DMS79 treated with DMSO at 0.1 percent for 48 hours (cell line): ENCODE data around the gene ENPP6.
"Not testable (repeated sequence)": the region's sequence is repeated elsewhere in the genome, so short reads cannot be mapped to it uniquely, and the experiment has no call there.

ENCODE experiments used
- DNase-seq: peaks from one replicate; lab custom pipeline; 2025; lab: John Stamatoyannopoulos, UW

ENPP6 gene

GRCh38 chr4:184148738-184149637 is 68.7 kb downstream of the ENPP6 start:
- no peak for DNase-seq

- DNase-seq, result no peak
Observed at GRCh38 chr4:184147858-184148737, 69.6 kb downstream of the ENPP6 start.

- no peak for DNase-seq
Observed at GRCh38 chr4:184146951-184147350, 70.7 kb downstream of the ENPP6 start.

- no peak for DNase-seq
Observed at GRCh38 chr4:184145596-184145995, 72.1 kb downstream of the ENPP6 start.

- no peak for DNase-seq
Observed at GRCh38 chr4:184143770-184144564, 73.7 kb downstream of the ENPP6 start.

GRCh38 chr4:184142121-184143000 is 75.3 kb downstream of the ENPP6 start:
- DNase-seq, result peak; percentile 39

DNA sequence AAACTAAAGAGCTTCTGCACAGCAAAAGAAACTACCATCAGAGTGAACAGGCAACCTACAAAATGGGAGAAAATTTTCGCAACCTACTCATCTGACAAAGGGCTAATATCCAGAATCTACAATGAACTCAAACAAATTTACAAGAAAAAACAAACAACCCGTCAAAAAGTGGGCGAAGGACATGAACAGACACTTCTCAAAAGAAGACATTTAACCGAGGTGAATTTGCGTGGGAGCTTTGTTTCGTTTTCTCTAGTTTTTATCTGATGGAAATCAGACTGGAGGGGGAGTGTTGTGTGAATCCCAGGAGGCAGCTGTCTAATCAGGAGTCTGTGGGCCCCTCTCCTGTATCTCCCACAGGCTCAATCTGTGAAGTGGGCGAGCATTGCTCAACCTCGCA is 76.8 kb downstream of the ENPP6 start:
- not testable (repeated sequence) for DNase-seq

- no peak for DNase-seq
Observed at GRCh38 chr4:184136525-184136924, 81.1 kb downstream of the ENPP6 start.

GRCh38 chr4:184126800-184127199 is 90.9 kb downstream of the ENPP6 start:
- DNase-seq, result no peak

- DNase-seq, result no peak
Observed at GRCh38 chr4:184122631-184123408, 94.9 kb downstream of the ENPP6 start.

DNA sequence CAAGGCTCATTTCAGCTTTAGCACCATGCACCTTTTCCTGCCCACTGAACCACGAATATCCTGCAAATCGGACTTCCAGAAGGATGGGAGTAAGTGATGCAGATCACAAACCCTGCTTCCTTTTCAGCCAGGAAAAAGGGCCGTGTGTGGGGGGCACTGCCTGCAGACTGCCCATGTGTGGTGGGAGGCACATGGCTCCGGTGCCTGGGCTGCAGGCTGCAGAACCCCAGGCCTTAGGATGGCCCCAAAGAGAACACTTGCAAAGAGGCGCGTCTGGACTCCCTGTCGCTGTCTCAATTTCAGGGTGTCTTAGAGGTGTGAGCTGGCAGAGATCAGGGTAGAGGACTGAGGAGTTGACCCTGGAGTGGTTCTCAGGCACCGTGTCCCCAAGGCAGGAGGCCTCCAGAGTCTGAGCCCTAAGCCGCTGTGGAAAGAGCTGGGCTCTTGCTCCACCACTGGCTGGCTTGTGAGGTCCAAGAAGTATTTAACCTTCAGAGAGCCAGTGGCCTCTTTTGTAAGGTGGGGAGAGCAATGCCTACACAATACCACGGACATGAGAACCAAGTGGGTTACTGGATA is 97.0 kb downstream of the ENPP6 start:
- DNase-seq, result no peak

DNA sequence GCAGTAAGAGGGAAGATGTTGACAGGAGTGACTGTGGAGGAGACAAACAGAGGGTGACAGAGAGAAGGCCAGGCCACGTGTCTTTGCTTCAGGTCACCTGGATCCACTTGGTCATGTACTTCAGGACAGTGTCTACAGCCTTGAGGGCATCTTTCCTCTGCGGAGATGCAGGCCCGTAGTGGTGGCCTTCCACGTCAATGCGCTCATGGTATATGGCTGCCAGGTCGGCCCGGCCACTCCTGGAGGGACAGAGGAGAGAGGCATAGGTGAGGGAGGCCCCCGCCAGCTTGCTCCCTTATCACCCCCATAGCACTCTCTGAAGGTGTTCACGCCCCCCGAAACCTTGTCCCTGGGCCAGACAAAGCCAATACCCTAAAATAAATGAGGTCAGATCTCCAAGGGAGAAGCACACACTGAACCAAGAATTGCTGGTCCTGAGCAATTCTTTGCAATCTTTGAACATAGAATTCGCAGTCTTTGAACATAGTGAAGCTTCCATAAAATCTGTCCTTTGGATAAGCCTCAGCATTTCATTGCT is 99.9 kb downstream of the ENPP6 start:
- no peak for DNase-seq

GRCh38 chr4:184115399-184115798 is 102.3 kb downstream of the ENPP6 start:
- DNase-seq, result no peak

GRCh38 chr4:184114431-184114830 is 103.2 kb downstream of the ENPP6 start:
- DNase-seq, result no peak

GRCh38 chr4:184112006-184112550 is 105.6 kb downstream of the ENPP6 start:
- DNase-seq, result no peak

- DNase-seq, result no peak
Observed at GRCh38 chr4:184111233-184111832, 106.3 kb downstream of the ENPP6 start.

DNA sequence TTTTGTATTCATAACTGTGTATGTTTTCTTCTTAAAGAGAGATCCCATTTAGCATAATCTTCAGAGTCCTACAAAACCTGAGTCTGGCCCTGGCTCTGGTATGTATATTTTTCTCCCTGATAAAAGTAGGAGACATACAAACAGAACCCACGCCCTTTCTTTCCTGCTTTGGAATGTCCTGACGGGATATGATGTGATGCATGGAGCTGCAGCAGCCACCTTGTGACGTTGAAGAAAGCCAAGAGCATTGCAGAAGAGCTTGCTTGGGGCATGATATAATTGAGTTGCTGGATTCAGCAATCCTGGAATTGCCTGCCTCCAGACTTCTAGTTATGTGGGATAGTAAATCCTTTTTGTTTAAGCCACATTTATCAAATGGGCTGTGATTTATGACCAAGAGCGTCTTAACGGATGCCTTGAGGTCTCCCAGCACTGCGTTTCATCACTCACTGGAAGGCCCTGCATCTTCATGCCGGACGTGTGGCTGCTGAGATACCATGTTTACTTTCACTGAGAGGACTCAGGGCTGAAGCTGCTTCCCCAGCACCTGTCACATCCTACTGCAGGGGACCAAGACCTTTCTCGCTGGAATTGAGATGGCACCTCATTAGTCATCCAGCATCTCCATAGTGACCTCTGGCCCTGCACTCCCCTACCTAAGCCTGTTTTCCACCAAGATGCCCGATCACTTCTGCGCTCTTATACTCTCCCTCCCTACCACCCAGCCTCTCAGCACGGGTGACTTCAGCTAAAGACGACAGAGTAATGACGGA is 107.0 kb downstream of the ENPP6 start:
- DNase-seq, result no peak

DNA sequence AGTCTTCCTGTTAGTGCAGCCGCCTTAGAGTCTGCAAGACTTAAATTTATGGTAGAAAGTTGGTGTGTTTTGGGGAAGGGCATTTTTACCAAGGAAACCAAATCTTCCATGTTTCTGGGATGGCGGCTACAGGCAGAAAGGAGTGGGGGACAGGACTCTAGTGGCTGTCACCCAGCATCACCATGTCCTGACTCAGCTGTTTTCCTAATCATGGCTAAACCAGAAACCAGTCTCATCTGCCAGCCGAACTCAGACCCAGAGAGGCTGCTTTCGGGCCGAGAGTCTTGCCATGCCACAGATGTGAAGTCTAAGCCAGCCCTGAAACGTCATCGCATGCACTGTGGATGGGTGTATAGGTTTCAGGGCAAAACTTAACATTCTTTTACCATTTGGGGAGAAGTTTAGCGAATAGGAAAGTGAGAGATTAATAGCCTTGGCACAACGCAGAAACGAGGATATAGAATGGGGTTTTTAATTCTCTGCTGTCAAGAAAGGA is 109.6 kb downstream of the ENPP6 start:
- DNase-seq, result no peak
